NOMO-1 (cell line): ENCODE results near the gene GGA2.
"Not testable (repeated sequence)": the region's sequence is repeated elsewhere in the genome, so short reads cannot be mapped to it uniquely, and the experiment has no call there.

Source experiments
- DNase-seq, 2 experiments: peaks; one replicate each; lab custom pipeline; 2025; ENCODE audit not compliant: unreplicated experiment in 2 of 2; lab: John Stamatoyannopoulos, UW

The GGA2 gene

GRCh38 chr16:23483492-23483891 lies 26.8 kb downstream of the GGA2 start:
- not testable (repeated sequence) for DNase-seq

- DNase-seq = no peak
Observed at GRCh38 chr16:23482778-23483177, 27.5 kb downstream of the GGA2 start.

- no peak for DNase-seq
Observed at GRCh38 chr16:23480257-23480656, 30.0 kb downstream of the GGA2 start.

GRCh38 chr16:23479138-23479537 lies 31.2 kb downstream of the GGA2 start:
- DNase-seq = no peak

- DNase-seq = no peak
Observed at GRCh38 chr16:23478566-23478965, 31.7 kb downstream of the GGA2 start.

GRCh38 chr16:23476289-23476688 lies 34.0 kb downstream of the GGA2 start:
- DNase-seq = no peak

- DNase-seq = no peak
Observed at GRCh38 chr16:23469814-23470213, 40.5 kb downstream of the GGA2 start.

- no peak for DNase-seq
Observed at GRCh38 chr16:23466162-23466885, 44.0 kb downstream of the GGA2 start.

- DNase-seq = no peak
Observed at GRCh38 chr16:23465179-23465578, 45.1 kb downstream of the GGA2 start.

- no peak for DNase-seq
Observed at GRCh38 chr16:23464196-23464595, 46.1 kb downstream of the GGA2 start.

GRCh38 chr16:23462994-23463393 lies 47.3 kb downstream of the GGA2 start:
- not testable (repeated sequence) for DNase-seq

- no peak for DNase-seq
Observed at GRCh38 chr16:23453338-23454052, 56.8 kb downstream of the GGA2 start.

GRCh38 chr16:23452572-23453337 lies 57.5 kb downstream of the GGA2 start, which contains the start of gene COG7:
Gene COG7, minus strand, starts transcription at chr16:23453189. Its CDS starts 195 bp downstream, at chr16:23452994.
- peak; percentile 72 for DNase-seq

- no peak for DNase-seq
Observed at GRCh38 chr16:23452221-23452571, 58.1 kb downstream of the GGA2 start.

GRCh38 chr16:23448392-23448791 lies 61.9 kb downstream of the GGA2 start:
- DNase-seq = no peak

- not testable (repeated sequence) for DNase-seq
Observed at GRCh38 chr16:23437542-23437941, 72.8 kb downstream of the GGA2 start.

- no peak for DNase-seq
Observed at GRCh38 chr16:23436951-23437350, 73.3 kb downstream of the GGA2 start.

GRCh38 chr16:23435500-23435899 lies 74.8 kb downstream of the GGA2 start:
- DNase-seq = peak; percentile 82 to 83

- DNase-seq = peak; percentile 21 to 60
Observed at GRCh38 chr16:23434380-23434779, 75.9 kb downstream of the GGA2 start.

GRCh38 chr16:23433261-23433920 lies 76.9 kb downstream of the GGA2 start:
- DNase-seq = no peak
